GM12878 (cell line): ENCODE measurements around the gene PTGDR2. TPM values are rescaled to one million over a fixed set of nuclear protein-coding genes. Genes with fewer than 3 reads are reported as not detected.

Source experiments
- ATAC-seq: fragments of 200-7000 bp; cut with Tn5 transposase; 3 replicates; pipeline ENCODE4 v1.9.1; 2020; ENCODE audit warnings: mild to moderate bottlenecking, moderate library complexity
- BruUV-seq: library from RNA; stranded (reverse); fragments of 400-500 nt; replicated peaks from 2 replicates; lab custom pipeline; 2021; lab: Mats Ljungman, UMichigan
- CTCF ChIA-PET: fragments of 300-600 bp; sonication (Branson Sonifier 250); formaldehyde crosslinking; extraction: SDS; loops from one replicate; lab custom pipeline; 2021; ENCODE audit warnings: inconsistent platforms; lab: Yijun Ruan, JAX
- POLR2A ChIA-PET: fragments of 350-600 bp; formaldehyde crosslinking; extraction: SDS; loops from one replicate; lab custom pipeline; 2021; ENCODE audit warnings: inconsistent platforms; lab: Charles Lee
- RAD21 ChIA-PET: fragments of 300-600 bp; sonication (Branson Sonifier 250); formaldehyde crosslinking; loops from one replicate; lab custom pipeline; 2023; ENCODE audit warnings: antibody characterized with exemption; ENCODE audit not compliant: unreplicated experiment; lab: Charles Lee
- SMC1A ChIA-PET: fragments of 300-600 bp; sonication (Branson Sonifier 250); formaldehyde crosslinking; loops from one replicate; lab custom pipeline; 2023; ENCODE audit not compliant: unreplicated experiment, uncharacterized antibody; lab: Charles Lee
- DNase-seq: peaks from one replicate; pipeline ENCODE4 v3.0.0-alpha.2; 2011; ENCODE audit warnings: low read depth, low spot score
- FAIRE-seq: peaks from 3 replicates; lab custom pipeline; 2011; peaks lifted over from hg19 to GRCh38; lab: Jason Lieb, UNC
- H2AFZ ChIP-seq: 2 replicates; pipeline ENCODE4 v1.6.0; 2011; ENCODE audit warnings: low read depth, low read length, control low read depth; ENCODE audit not compliant: control insufficient read depth
- H3K27ac ChIP-seq: 2 replicates; pipeline ENCODE4 v1.5.1; 2011; ENCODE audit warnings: control low read depth; ENCODE audit not compliant: control insufficient read depth, insufficient read depth
- H3K27me3 ChIP-seq, 2 experiments: replicated peaks in 1 of 2; 2 replicates each; pipeline versions ENCODE4 v1.6.0 to v1.6.1; 2011; ENCODE audit warnings: low read length in 1 of 2; ENCODE audit not compliant: control insufficient read depth in 2 of 2, insufficient read depth in 2 of 2
- H3K36me3 ChIP-seq, 2 experiments: 2 replicates each; pipeline ENCODE4 v1.5.1; 2011; ENCODE audit warnings: low read length in 1 of 2; ENCODE audit not compliant: control insufficient read depth in 2 of 2, insufficient read depth in 2 of 2
- H3K4me1 ChIP-seq: 2 replicates; pipeline ENCODE4 v1.6.1; 2011; ENCODE audit warnings: mild to moderate bottlenecking, low read length, moderate library complexity, mixed read lengths; ENCODE audit not compliant: control insufficient read depth, insufficient read depth
- H3K4me2 ChIP-seq: 2 replicates; pipeline ENCODE4 v1.6.0; 2011; ENCODE audit warnings: control low read depth; ENCODE audit not compliant: control insufficient read depth, insufficient read depth
- H3K4me3 ChIP-seq: fragments of 200-600 bp; sonication (generic); 2 replicates; pipeline ENCODE4 v1.5.1; 2016
- H3K79me2 ChIP-seq: 2 replicates; pipeline ENCODE4 v1.6.0; 2011; ENCODE audit warnings: low read length; ENCODE audit not compliant: control insufficient read depth, insufficient read depth
- H3K9ac ChIP-seq: 2 replicates; pipeline ENCODE4 v1.8.0; 2011; ENCODE audit warnings: low read length, control low read depth, mixed read lengths; ENCODE audit not compliant: control insufficient read depth, insufficient read depth
- H3K9me3 ChIP-seq: replicated peaks from 3 replicates; pipeline ENCODE4 v1.5.1; 2011; ENCODE audit warnings: mild to moderate bottlenecking, low read length; ENCODE audit not compliant: control insufficient read depth, insufficient read depth
- H4K20me1 ChIP-seq: 2 replicates; pipeline ENCODE4 v1.6.0; 2011; ENCODE audit not compliant: control insufficient read depth, insufficient read depth
- BRCA1 ChIP-seq: IDR thresholded peaks from 2 replicates; pipeline ENCODE4 v1.6.1; 2011; ENCODE audit warnings: low read depth, low read length, improper control_type of control experiment
- FOXK2 ChIP-seq: fragments of 450-650 bp; IDR thresholded peaks from 2 replicates; pipeline ENCODE4 v1.6.1; 2017; ENCODE audit warnings: mild to moderate bottlenecking, moderate library complexity
- MLLT1 ChIP-seq: fragments of 450-650 bp; IDR thresholded peaks from 2 replicates; pipeline ENCODE4 v1.6.1; 2016; ENCODE audit warnings: mild to moderate bottlenecking
- MYC ChIP-seq: IDR thresholded peaks from 2 replicates; pipeline ENCODE4 v1.6.1; 2011; ENCODE audit warnings: mild to moderate bottlenecking, low read length, moderate library complexity, inconsistent platforms; ENCODE audit not compliant: insufficient read depth, insufficient replicate concordance, insufficient read length, severe bottlenecking
- REST ChIP-seq: IDR thresholded peaks from 2 replicates; pipeline ENCODE4 v1.6.1; 2012; ENCODE audit warnings: mild to moderate bottlenecking, low read depth, low read length
- SMARCA5 ChIP-seq: fragments of 450-650 bp; IDR thresholded peaks from 2 replicates; pipeline ENCODE4 v1.6.1; 2017; ENCODE audit warnings: mild to moderate bottlenecking
- TAF1 ChIP-seq: IDR thresholded peaks from 2 replicates; pipeline ENCODE4 v1.6.1; 2011; ENCODE audit warnings: mild to moderate bottlenecking, low read depth, low read length, borderline replicate concordance
- ZNF207 ChIP-seq: fragments of 450-650 bp; IDR thresholded peaks from 2 replicates; pipeline ENCODE4 v1.6.1; 2014; ENCODE audit warnings: antibody characterized with exemption, mild to moderate bottlenecking, borderline replicate concordance
- ZSCAN29 ChIP-seq: fragments of 450-650 bp; IDR thresholded peaks from 2 replicates; pipeline ENCODE4 v1.6.1; 2017; ENCODE audit warnings: mild to moderate bottlenecking, moderate library complexity
- WGBS: methylation state at CpG from one replicate; pipeline ENCODE4 v1.1.6; 2016; ENCODE audit warnings: low lambda C conversion rate; ENCODE audit not compliant: insufficient replicate concordance, insufficient coverage; ENCODE audit errors: missing lambda C conversion rate; 5-methylcytosine and 5-hydroxymethylcytosine counted together
- in situ Hi-C: fragments of 300-500 bp; cut with MboI; formaldehyde crosslinking; loops from 9 replicates; pipeline ENCODE4 v1.14.3; 2018; ENCODE audit warnings: mixed read lengths
- intact Hi-C: fragments of 100-400 bp; cut with micrococcal nuclease; formaldehyde crosslinking; loops from one replicate; pipeline ENCODE4 v1.14.2; 2022; ENCODE audit not compliant: unreplicated experiment
- polyA plus RNA-seq, 11 experiments: library from polyadenylated mRNA; depleted of rRNA in 4 of 11; unstranded in 6 of 11; stranded (reverse) in 5 of 11; fragments of >200 nt; fragmentation: Nextera tagmentation in 4 of 11; fragmentation: Illumina TruSeq in 1 of 11; extraction: Ambion mirVana in 4 of 11; extraction: Trizol in 1 of 11; gene quantifications; 1 replicate in 1 of 11; 2 replicates in 10 of 11; pipeline versions ENCODE4 v1.2.1 to v1.2.3, GENCODE V29; 2011 to 2016; ENCODE audit warnings: inconsistent platforms in 2 of 11, missing spikeins in 2 of 11, low read depth in 1 of 11
- total RNA-seq, 4 experiments: library from RNA; depleted of rRNA in 3 of 4; stranded (reverse); fragments of >200 nt in 3 of 4; fragmentation: Illumina TruSeq in 1 of 4; extraction: Trizol in 1 of 4; gene quantifications; 2 replicates each; pipeline versions ENCODE4 v1.2.1 to v1.2.3, GENCODE V29; 2013 to 2021
- TF ChIP-seq, protein P1 (sequence below): fragments of 450-650 bp; IDR thresholded peaks from 2 replicates; pipeline ENCODE4 v1.6.1; 2017; ENCODE audit warnings: low read depth, mild to moderate bottlenecking, moderate library complexity
- TF ChIP-seq, protein P2 (sequence below): IDR thresholded peaks from 2 replicates; pipeline ENCODE4 v1.6.1; 2011; ENCODE audit warnings: borderline replicate concordance, low read depth, mild to moderate bottlenecking, moderate library complexity, low read length; ENCODE audit not compliant: insufficient read depth, poor library complexity, severe bottlenecking

Gene PTGDR2
- total and polyA plus RNA-seq, 10 of the 15 experiments (the other 5 are each of a cell fraction or from before 2014, with no cell fraction given) = 0.01 to 0.28 (median 0.15) TPM; not detected in 6

GRCh38 chr11:60864856-60865513 lies 9.2 kb upstream of the PTGDR2 start:
- POLR2A ChIA-PET = no interaction called here
- no TSS peak for BruUV-seq
- CTCF ChIA-PET = interaction anchor here (1.7 kb wide), 2 partner anchors 12 to 34 kb away, joined by 3 to 8 read pairs; no protein-coding TSS in a partner anchor
- ATAC-seq (no peak), DNase-seq (no peak)
- Histone ChIP-seq H3K4me3 (no peak overlapping the region), H2AFZ (no peak overlapping the region), H3K9ac (no peak overlapping the region), H3K27me3 (no peaks in the 10 kb centered on the region), H4K20me1 (no peaks in the 10 kb centered on the region), H3K36me3 (no peaks in the 10 kb centered on the region), H3K9me3 (no peaks in the 10 kb centered on the region), H3K4me1 (no peaks in the 10 kb centered on the region)
- RAD21 ChIA-PET = no interaction called here
- SMC1A ChIA-PET = interaction anchor here (1.4 kb wide), 1 partner anchor 30 kb away, joined by 3 read pairs; no protein-coding TSS in a partner anchor
- 30% methylated on average over 7 of the region's 7 CpGs for WGBS
- intact Hi-C loops = no loop called here
- TF ChIP-seq BRCA1 (no peak), ZSCAN29 (no peak), TAF1 (no peak), ZNF207 (no peak), SMARCA5 (no peak), MLLT1 (no peak), MYC (no peak), REST (no peak), FOXK2 (no peak)
- TF ChIP-seq, protein P1, sequence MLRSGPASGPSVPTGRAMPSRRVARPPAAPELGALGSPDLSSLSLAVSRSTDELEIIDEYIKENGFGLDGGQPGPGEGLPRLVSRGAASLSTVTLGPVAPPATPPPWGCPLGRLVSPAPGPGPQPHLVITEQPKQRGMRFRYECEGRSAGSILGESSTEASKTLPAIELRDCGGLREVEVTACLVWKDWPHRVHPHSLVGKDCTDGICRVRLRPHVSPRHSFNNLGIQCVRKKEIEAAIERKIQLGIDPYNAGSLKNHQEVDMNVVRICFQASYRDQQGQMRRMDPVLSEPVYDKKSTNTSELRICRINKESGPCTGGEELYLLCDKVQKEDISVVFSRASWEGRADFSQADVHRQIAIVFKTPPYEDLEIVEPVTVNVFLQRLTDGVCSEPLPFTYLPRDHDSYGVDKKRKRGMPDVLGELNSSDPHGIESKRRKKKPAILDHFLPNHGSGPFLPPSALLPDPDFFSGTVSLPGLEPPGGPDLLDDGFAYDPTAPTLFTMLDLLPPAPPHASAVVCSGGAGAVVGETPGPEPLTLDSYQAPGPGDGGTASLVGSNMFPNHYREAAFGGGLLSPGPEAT = no peak
- TF ChIP-seq, protein P2, sequence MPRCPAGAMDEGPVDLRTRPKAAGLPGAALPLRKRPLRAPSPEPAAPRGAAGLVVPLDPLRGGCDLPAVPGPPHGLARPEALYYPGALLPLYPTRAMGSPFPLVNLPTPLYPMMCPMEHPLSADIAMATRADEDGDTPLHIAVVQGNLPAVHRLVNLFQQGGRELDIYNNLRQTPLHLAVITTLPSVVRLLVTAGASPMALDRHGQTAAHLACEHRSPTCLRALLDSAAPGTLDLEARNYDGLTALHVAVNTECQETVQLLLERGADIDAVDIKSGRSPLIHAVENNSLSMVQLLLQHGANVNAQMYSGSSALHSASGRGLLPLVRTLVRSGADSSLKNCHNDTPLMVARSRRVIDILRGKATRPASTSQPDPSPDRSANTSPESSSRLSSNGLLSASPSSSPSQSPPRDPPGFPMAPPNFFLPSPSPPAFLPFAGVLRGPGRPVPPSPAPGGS = no peak
- TF ChIP-seq, all 136 proteins: peak for 0
- FAIRE-seq = no peak
- in situ Hi-C loops = no loop called here
- Histone ChIP-seq H3K79me2 (no peaks in the 10 kb centered on the region), H3K27ac (no peak overlapping the region), H3K4me2 (no peak overlapping the region)
